Measurements from ENCODE around the gene CD81. TPM values are rescaled to one million over a fixed set of nuclear protein-coding genes. Genes with fewer than 3 reads are reported as not detected.
A peak's percentile ranks its signal among the peaks of the same experiment; 100 is the strongest.

Gene CD81
- total RNA-seq, 1 experiment from 2014 or later: 416 TPM

DNA sequence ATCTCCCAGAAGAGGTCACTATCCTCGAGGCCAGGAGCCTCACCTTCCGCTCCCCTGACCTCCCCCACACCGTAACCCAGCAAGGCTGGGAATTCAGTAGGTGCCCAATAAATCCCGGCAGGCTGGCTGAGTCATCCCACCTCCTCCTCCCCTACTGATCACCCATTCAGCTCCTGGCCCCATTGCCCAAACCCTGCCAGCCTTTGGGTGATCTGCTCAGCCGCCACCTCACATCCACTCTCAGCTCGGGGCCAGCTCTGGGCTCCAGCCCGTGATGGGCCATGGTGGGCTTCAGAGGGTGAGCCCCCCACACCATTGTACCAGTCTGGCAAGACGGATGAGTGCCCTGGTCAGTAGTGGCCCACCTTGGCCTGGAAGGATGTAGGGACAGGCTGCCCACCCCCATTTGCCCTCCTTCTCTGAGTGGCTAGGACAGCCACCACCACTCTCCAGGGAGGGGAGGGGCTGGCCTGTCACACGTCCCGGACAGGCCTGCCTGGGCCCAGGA is 59.0 kb downstream of the CD81 start:
- POLR2A ChIA-PET: no interaction called here
- Histone ChIP-seq H3K4me1 (ENCODE audit: control insufficient read depth, insufficient read depth, low read length) (no peaks in the 10 kb centered on the region), H3K36me3 (ENCODE audit: control insufficient read depth, insufficient read depth, low read length) (no peaks in the 10 kb centered on the region), H3K27me3 (ENCODE audit: control insufficient read depth, insufficient read depth, low read length) (no peaks in the 10 kb centered on the region), H3K27ac (ENCODE audit: low read length) (no peak overlapping the region), H3K9me3 (ENCODE audit: control insufficient read depth, insufficient read depth, low read depth, low read length) (no peaks in the 10 kb centered on the region), H3K4me3 (ENCODE audit: low read depth in 2 of 2, low read length in 2 of 2) (no peak overlapping the region)
- ATAC-seq (0 out of 2 replicates have a peak, but pooled peaks have one; percentile 27), DNase-seq (ENCODE audit: low read depth, low spot score) (no peak)
- in situ Hi-C loops (cut with HindIII; ENCODE audit: low pct_unique_long_range_greater_than_20kb, low sequenced_read_pairs): no loop called here
- no peak for TF ChIP-seq POLR2AphosphoS5 (IDR thresholded peaks at IDR 0.05; ENCODE audit: low read depth, low read length)
- TF ChIP-seq, protein P1, sequence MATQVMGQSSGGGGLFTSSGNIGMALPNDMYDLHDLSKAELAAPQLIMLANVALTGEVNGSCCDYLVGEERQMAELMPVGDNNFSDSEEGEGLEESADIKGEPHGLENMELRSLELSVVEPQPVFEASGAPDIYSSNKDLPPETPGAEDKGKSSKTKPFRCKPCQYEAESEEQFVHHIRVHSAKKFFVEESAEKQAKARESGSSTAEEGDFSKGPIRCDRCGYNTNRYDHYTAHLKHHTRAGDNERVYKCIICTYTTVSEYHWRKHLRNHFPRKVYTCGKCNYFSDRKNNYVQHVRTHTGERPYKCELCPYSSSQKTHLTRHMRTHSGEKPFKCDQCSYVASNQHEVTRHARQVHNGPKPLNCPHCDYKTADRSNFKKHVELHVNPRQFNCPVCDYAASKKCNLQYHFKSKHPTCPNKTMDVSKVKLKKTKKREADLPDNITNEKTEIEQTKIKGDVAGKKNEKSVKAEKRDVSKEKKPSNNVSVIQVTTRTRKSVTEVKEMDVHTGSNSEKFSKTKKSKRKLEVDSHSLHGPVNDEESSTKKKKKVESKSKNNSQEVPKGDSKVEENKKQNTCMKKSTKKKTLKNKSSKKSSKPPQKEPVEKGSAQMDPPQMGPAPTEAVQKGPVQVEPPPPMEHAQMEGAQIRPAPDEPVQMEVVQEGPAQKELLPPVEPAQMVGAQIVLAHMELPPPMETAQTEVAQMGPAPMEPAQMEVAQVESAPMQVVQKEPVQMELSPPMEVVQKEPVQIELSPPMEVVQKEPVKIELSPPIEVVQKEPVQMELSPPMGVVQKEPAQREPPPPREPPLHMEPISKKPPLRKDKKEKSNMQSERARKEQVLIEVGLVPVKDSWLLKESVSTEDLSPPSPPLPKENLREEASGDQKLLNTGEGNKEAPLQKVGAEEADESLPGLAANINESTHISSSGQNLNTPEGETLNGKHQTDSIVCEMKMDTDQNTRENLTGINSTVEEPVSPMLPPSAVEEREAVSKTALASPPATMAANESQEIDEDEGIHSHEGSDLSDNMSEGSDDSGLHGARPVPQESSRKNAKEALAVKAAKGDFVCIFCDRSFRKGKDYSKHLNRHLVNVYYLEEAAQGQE (IDR thresholded peaks at IDR 0.05; ENCODE audit: insufficient read depth in 1 of 2, low read depth in 2 of 2, low read length in 1 of 2): no peak
- TF ChIP-seq, protein P2, sequence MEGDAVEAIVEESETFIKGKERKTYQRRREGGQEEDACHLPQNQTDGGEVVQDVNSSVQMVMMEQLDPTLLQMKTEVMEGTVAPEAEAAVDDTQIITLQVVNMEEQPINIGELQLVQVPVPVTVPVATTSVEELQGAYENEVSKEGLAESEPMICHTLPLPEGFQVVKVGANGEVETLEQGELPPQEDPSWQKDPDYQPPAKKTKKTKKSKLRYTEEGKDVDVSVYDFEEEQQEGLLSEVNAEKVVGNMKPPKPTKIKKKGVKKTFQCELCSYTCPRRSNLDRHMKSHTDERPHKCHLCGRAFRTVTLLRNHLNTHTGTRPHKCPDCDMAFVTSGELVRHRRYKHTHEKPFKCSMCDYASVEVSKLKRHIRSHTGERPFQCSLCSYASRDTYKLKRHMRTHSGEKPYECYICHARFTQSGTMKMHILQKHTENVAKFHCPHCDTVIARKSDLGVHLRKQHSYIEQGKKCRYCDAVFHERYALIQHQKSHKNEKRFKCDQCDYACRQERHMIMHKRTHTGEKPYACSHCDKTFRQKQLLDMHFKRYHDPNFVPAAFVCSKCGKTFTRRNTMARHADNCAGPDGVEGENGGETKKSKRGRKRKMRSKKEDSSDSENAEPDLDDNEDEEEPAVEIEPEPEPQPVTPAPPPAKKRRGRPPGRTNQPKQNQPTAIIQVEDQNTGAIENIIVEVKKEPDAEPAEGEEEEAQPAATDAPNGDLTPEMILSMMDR (IDR thresholded peaks at IDR 0.05): no peak
- no peak for TF ChIP-seq SIN3A (IDR thresholded peaks at IDR 0.05; ENCODE audit: borderline replicate concordance, insufficient read depth, low read depth, low read length)
- TF ChIP-seq TCF7L2 (IDR thresholded peaks at IDR 0.05; ENCODE audit: low read depth, low read length): no peak
- intact Hi-C loops (cut with micrococcal nuclease; ENCODE audit: unreplicated experiment): no loop called here
- CTCF ChIA-PET: interaction anchor here (1.1 kb wide), 1 partner anchor 15 kb away, joined by 3 read pairs; no protein-coding TSS in a partner anchor
- no TSS peak for BruUV-seq (replicated peaks)

DNA sequence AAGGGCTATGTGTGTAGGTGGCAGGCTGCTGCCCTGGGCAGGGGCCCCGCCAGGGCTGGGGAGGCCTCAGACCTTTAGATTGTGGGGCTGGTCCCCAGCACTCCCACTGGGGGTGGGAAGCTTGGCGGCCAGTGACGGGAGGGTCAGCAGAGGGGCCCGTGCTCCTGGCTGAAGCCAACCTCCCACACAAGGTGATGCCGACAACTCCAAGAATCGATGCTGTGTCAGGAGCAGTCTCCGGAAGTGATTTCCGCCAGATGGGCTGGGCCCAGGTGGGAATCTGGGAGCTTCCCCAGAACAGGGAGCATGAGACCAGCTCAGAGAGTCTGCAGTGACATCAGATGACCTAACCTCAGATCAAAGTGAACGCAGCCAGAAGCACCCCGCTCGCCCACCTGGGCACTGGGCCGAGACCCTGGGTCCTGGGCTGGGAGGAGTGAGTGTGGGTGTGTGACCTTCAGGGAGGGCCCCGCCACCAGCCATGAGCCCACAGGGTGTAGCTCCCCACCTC is 59.5 kb downstream of the CD81 start:
- CTCF ChIA-PET: interaction anchor here (1.1 kb wide), 1 partner anchor 16 kb away, joined by 3 read pairs; no protein-coding TSS in a partner anchor
- no peaks in the 10 kb centered on the region for H3K27me3 ChIP-seq (ENCODE audit: control insufficient read depth, insufficient read depth, low read length)
- H3K36me3 ChIP-seq (ENCODE audit: control insufficient read depth, insufficient read depth, low read length): no peaks in the 10 kb centered on the region
- H3K4me3 ChIP-seq (ENCODE audit: low read depth in 2 of 2, low read length in 2 of 2): no peak overlapping the region
- in situ Hi-C loops (cut with HindIII; ENCODE audit: low pct_unique_long_range_greater_than_20kb, low sequenced_read_pairs): no loop called here
- DNase-seq (ENCODE audit: low read depth, low spot score): no peak
- intact Hi-C loops (cut with micrococcal nuclease; ENCODE audit: unreplicated experiment): no loop called here
- no TSS peak for BruUV-seq (replicated peaks)
- H3K27ac ChIP-seq (ENCODE audit: low read length): no peak overlapping the region
- no peaks in the 10 kb centered on the region for H3K9me3 ChIP-seq (ENCODE audit: control insufficient read depth, insufficient read depth, low read depth, low read length)
- H3K4me1 ChIP-seq (ENCODE audit: control insufficient read depth, insufficient read depth, low read length): no peaks in the 10 kb centered on the region
- POLR2A ChIA-PET: no interaction called here
- TF ChIP-seq, protein P2 (IDR thresholded peaks at IDR 0.05): no peak
- no peak for TF ChIP-seq SIN3A (IDR thresholded peaks at IDR 0.05; ENCODE audit: borderline replicate concordance, insufficient read depth, low read depth, low read length)
- TF ChIP-seq POLR2AphosphoS5 (IDR thresholded peaks at IDR 0.05; ENCODE audit: low read depth, low read length): no peak
- no peak for TF ChIP-seq TCF7L2 (IDR thresholded peaks at IDR 0.05; ENCODE audit: low read depth, low read length)
- TF ChIP-seq, protein P1 (IDR thresholded peaks at IDR 0.05; ENCODE audit: insufficient read depth in 1 of 2, low read depth in 2 of 2, low read length in 1 of 2): no peak
- no peak for ATAC-seq
